WTC11 (cell line): ENCODE data around the gene SBF2. TPM values are rescaled to one million over a fixed set of nuclear protein-coding genes. Genes with fewer than 3 reads are reported as not detected.

Experiments used
- ATAC-seq: fragments of 200-7000 bp; cut with Tn5 transposase; 2 replicates; pipeline ENCODE4 v1.10.0; 2021; ENCODE audit warnings: mild to moderate bottlenecking, moderate library complexity
- CTCF ChIA-PET: fragments of 300-600 bp; sonication (Branson Sonifier 250); formaldehyde crosslinking; loops from one replicate; lab custom pipeline; 2021; ENCODE audit warnings: antibody characterized with exemption; lab: Charles Lee
- POLR2A ChIA-PET: fragments of 350-600 bp; sonication (Branson Sonifier 250); formaldehyde crosslinking; loops from one replicate; lab custom pipeline; 2021; ENCODE audit warnings: antibody characterized with exemption; lab: Charles Lee
- DNase-seq: peaks from one replicate; pipeline ENCODE4 v3.0.0; 2021; ENCODE audit warnings: low spot score
- H3K27ac Mint-ChIP-seq: 2 replicates; pipeline ENCODE4 v1.8.0; 2021; ENCODE audit warnings: mixed read lengths
- H3K27me3 Mint-ChIP-seq: 2 replicates; pipeline ENCODE4 v1.8.0; 2021; ENCODE audit warnings: low read depth, mild to moderate bottlenecking, moderate library complexity, mixed read lengths
- H3K36me3 Mint-ChIP-seq: 2 replicates; pipeline ENCODE4 v1.8.0; 2021; ENCODE audit warnings: mixed read lengths
- H3K4me1 Mint-ChIP-seq: 2 replicates; pipeline ENCODE4 v1.8.0; 2022; ENCODE audit warnings: mixed read lengths
- H3K4me3 Mint-ChIP-seq: 2 replicates; pipeline ENCODE4 v1.8.0; 2021; ENCODE audit warnings: mild to moderate bottlenecking, moderate library complexity, mixed read lengths
- H3K9me3 Mint-ChIP-seq: 2 replicates; pipeline ENCODE4 v1.8.0; 2021; ENCODE audit warnings: mixed read lengths
- AR ChIP-seq: fragments of 250-450 bp; sonication (Bioruptor Pico); IDR thresholded peaks from 2 replicates; pipeline ENCODE4 v1.9.0; 2021; ENCODE audit warnings: mild to moderate bottlenecking
- ATF6 ChIP-seq: sonication (generic); formaldehyde crosslinking; IDR thresholded peaks from 2 replicates; pipeline ENCODE4 v1.8.1; 2023; ENCODE audit warnings: mild to moderate bottlenecking, missing genetic modification reagents
- CREB1 ChIP-seq: sonication (generic); formaldehyde crosslinking; IDR thresholded peaks from 2 replicates; pipeline ENCODE4 v1.8.0; 2023; ENCODE audit warnings: mild to moderate bottlenecking, missing genetic modification reagents
- E2F4 ChIP-seq: sonication (generic); formaldehyde crosslinking; IDR thresholded peaks from 2 replicates; pipeline ENCODE4 v1.8.1; 2022; ENCODE audit warnings: low read depth, mild to moderate bottlenecking, moderate library complexity, missing genetic modification reagents, borderline replicate concordance
- MYBL2 ChIP-seq: sonication (generic); formaldehyde crosslinking; IDR thresholded peaks from 2 replicates; pipeline ENCODE4 v1.8.1; 2023; ENCODE audit warnings: mild to moderate bottlenecking, moderate library complexity, missing genetic modification reagents
- NFATC4 ChIP-seq: fragments of 250-450 bp; sonication (Bioruptor Pico); IDR thresholded peaks from 2 replicates; pipeline ENCODE4 v1.9.0; 2021; ENCODE audit warnings: mild to moderate bottlenecking
- SMAD3 ChIP-seq: sonication (generic); formaldehyde crosslinking; IDR thresholded peaks from 2 replicates; pipeline ENCODE4 v1.8.0; 2022; ENCODE audit warnings: missing genetic modification reagents, mild to moderate bottlenecking, borderline replicate concordance
- SP1 ChIP-seq: sonication (generic); formaldehyde crosslinking; conservative IDR thresholded peaks from 2 replicates; pipeline ENCODE4 v1.8.1; 2022; ENCODE audit warnings: missing genetic modification reagents
- ZNF121 ChIP-seq: sonication (generic); formaldehyde crosslinking; IDR thresholded peaks from 2 replicates; pipeline ENCODE4 v1.8.0; 2023; ENCODE audit warnings: missing genetic modification reagents
- ZSCAN18 ChIP-seq: fragments of 250-450 bp; sonication (Bioruptor Pico); IDR thresholded peaks from 2 replicates; pipeline ENCODE4 v2.1.2; 2022; ENCODE audit warnings: mild to moderate bottlenecking, moderate library complexity
- total RNA-seq: library from RNA; stranded (reverse); gene quantifications from 3 replicates; pipeline ENCODE4 v1.2.3, GENCODE V29; 2021
- TF ChIP-seq, protein P1 (sequence below): sonication (generic); formaldehyde crosslinking; IDR thresholded peaks from 2 replicates; pipeline ENCODE4 v1.8.0; 2023; ENCODE audit warnings: mild to moderate bottlenecking, missing genetic modification reagents
- TF ChIP-seq, protein P2 (sequence below): sonication (generic); formaldehyde crosslinking; IDR thresholded peaks from 2 replicates; pipeline ENCODE4 v1.8.1; 2023; ENCODE audit warnings: mild to moderate bottlenecking, missing genetic modification reagents, moderate library complexity
- TF ChIP-seq, protein P3 (sequence below): fragments of 250-450 bp; sonication (Bioruptor Pico); IDR thresholded peaks from 2 replicates; pipeline ENCODE4 v1.8.0; 2021; ENCODE audit warnings: mild to moderate bottlenecking
- TF ChIP-seq, protein P4 (sequence below): sonication (generic); formaldehyde crosslinking; IDR thresholded peaks from 2 replicates; pipeline ENCODE4 v1.8.0; 2023; ENCODE audit warnings: missing genetic modification reagents, mild to moderate bottlenecking, borderline replicate concordance

The SBF2 gene
- total RNA-seq, 1 experiment from 2014 or later: 47.6 TPM

DNA sequence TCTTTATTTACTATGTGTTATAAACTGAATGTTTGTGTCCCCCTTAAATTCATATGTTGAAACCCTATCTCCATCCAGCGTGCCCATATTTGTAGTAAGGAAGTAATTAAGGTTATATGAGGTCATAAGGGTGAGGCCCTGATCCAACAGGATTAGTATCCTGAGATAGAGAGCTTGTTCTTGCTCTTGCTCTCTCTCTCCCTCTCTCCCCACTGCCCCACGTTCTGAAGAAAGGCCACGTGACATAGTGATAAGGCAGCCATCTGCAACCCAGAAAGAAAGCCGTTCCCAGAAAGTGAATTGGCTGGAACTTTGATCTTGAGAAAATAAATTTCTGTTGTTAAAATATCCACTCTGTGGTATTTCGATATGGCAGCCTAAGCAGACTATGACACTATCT, 417.7 kb downstream of the SBF2 start (continued):
- TF ChIP-seq, protein P1, sequence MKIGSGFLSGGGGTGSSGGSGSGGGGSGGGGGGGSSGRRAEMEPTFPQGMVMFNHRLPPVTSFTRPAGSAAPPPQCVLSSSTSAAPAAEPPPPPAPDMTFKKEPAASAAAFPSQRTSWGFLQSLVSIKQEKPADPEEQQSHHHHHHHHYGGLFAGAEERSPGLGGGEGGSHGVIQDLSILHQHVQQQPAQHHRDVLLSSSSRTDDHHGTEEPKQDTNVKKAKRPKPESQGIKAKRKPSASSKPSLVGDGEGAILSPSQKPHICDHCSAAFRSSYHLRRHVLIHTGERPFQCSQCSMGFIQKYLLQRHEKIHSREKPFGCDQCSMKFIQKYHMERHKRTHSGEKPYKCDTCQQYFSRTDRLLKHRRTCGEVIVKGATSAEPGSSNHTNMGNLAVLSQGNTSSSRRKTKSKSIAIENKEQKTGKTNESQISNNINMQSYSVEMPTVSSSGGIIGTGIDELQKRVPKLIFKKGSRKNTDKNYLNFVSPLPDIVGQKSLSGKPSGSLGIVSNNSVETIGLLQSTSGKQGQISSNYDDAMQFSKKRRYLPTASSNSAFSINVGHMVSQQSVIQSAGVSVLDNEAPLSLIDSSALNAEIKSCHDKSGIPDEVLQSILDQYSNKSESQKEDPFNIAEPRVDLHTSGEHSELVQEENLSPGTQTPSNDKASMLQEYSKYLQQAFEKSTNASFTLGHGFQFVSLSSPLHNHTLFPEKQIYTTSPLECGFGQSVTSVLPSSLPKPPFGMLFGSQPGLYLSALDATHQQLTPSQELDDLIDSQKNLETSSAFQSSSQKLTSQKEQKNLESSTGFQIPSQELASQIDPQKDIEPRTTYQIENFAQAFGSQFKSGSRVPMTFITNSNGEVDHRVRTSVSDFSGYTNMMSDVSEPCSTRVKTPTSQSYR (CRISPR knock-in tag): no peak
- TF ChIP-seq CREB1 (no peak), SP1 (CRISPR knock-in tag) (no peak)

- CTCF ChIA-PET: no interaction called here
- TF ChIP-seq, protein P2, sequence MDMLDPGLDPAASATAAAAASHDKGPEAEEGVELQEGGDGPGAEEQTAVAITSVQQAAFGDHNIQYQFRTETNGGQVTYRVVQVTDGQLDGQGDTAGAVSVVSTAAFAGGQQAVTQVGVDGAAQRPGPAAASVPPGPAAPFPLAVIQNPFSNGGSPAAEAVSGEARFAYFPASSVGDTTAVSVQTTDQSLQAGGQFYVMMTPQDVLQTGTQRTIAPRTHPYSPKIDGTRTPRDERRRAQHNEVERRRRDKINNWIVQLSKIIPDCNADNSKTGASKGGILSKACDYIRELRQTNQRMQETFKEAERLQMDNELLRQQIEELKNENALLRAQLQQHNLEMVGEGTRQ (CRISPR knock-in tag): no peak
- TF ChIP-seq SMAD3 (no peak), AR (CRISPR knock-in tag) (no peak), ZSCAN18 (CRISPR knock-in tag) (no peak), E2F4 (CRISPR knock-in tag) (no peak), NFATC4 (no peak), SP1 (CRISPR knock-in tag) (no peak), MYBL2 (no peak), ZNF121 (CRISPR knock-in tag) (no peak), ATF6 (CRISPR knock-in tag) (no peak)
- TF ChIP-seq, protein P3, sequence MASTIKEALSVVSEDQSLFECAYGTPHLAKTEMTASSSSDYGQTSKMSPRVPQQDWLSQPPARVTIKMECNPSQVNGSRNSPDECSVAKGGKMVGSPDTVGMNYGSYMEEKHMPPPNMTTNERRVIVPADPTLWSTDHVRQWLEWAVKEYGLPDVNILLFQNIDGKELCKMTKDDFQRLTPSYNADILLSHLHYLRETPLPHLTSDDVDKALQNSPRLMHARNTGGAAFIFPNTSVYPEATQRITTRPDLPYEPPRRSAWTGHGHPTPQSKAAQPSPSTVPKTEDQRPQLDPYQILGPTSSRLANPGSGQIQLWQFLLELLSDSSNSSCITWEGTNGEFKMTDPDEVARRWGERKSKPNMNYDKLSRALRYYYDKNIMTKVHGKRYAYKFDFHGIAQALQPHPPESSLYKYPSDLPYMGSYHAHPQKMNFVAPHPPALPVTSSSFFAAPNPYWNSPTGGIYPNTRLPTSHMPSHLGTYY (CRISPR knock-in tag): no peak
- TF ChIP-seq, protein P4, sequence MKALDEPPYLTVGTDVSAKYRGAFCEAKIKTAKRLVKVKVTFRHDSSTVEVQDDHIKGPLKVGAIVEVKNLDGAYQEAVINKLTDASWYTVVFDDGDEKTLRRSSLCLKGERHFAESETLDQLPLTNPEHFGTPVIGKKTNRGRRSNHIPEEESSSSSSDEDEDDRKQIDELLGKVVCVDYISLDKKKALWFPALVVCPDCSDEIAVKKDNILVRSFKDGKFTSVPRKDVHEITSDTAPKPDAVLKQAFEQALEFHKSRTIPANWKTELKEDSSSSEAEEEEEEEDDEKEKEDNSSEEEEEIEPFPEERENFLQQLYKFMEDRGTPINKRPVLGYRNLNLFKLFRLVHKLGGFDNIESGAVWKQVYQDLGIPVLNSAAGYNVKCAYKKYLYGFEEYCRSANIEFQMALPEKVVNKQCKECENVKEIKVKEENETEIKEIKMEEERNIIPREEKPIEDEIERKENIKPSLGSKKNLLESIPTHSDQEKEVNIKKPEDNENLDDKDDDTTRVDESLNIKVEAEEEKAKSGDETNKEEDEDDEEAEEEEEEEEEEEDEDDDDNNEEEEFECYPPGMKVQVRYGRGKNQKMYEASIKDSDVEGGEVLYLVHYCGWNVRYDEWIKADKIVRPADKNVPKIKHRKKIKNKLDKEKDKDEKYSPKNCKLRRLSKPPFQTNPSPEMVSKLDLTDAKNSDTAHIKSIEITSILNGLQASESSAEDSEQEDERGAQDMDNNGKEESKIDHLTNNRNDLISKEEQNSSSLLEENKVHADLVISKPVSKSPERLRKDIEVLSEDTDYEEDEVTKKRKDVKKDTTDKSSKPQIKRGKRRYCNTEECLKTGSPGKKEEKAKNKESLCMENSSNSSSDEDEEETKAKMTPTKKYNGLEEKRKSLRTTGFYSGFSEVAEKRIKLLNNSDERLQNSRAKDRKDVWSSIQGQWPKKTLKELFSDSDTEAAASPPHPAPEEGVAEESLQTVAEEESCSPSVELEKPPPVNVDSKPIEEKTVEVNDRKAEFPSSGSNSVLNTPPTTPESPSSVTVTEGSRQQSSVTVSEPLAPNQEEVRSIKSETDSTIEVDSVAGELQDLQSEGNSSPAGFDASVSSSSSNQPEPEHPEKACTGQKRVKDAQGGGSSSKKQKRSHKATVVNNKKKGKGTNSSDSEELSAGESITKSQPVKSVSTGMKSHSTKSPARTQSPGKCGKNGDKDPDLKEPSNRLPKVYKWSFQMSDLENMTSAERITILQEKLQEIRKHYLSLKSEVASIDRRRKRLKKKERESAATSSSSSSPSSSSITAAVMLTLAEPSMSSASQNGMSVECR: no peak
- H3K36me3 Mint-ChIP-seq: peaks cover 23% of the 10 kb centered on the region
- POLR2A ChIA-PET: no interaction called here
- H3K9me3 Mint-ChIP-seq: peaks cover 21% of the 10 kb centered on the region
- H3K4me3 Mint-ChIP-seq: no peak overlapping the region
- no peak overlapping the region for H3K27ac Mint-ChIP-seq
- H3K4me1 Mint-ChIP-seq: peaks cover 14% of the 10 kb centered on the region
- H3K27me3 Mint-ChIP-seq: no peaks in the 10 kb centered on the region
- no peak for DNase-seq
- ATAC-seq: no peak
Measured at GRCh38 chr11:9875862-9876261, 418.2 kb downstream of the SBF2 start.
